Transverse colon (tissue), 4 donors: ENCODE measurements around the gene MED17. TPM values are rescaled to one million over a fixed set of nuclear protein-coding genes. Genes with fewer than 3 reads are reported as not detected.
"Not testable (repeated sequence)": the region's sequence is repeated elsewhere in the genome, so short reads cannot be mapped to it uniquely, and the experiment has no call there.

ENCODE experiments used
- DNase-seq: peaks from one replicate; pipeline ENCODE4 v3.0.0-alpha.2; 2019
- H3K27ac ChIP-seq, 4 donors: fragments of 200-600 bp; sonication (generic); 2 replicates each; pipeline ENCODE4 v1.5.1; 2016 to 2018; ENCODE audit warnings: inconsistent platforms in 4 of 4
- H3K27me3 ChIP-seq: fragments of 200-600 bp; sonication (generic); 2 replicates; pipeline ENCODE4 v1.5.1; 2017; ENCODE audit warnings: inconsistent platforms
- H3K36me3 ChIP-seq, 4 donors: fragments of 200-600 bp; sonication (generic); 2 replicates each; pipeline ENCODE4 v1.5.1; 2017 to 2019; ENCODE audit warnings: inconsistent platforms in 4 of 4
- H3K4me1 ChIP-seq, 4 donors: fragments of 200-600 bp; sonication (generic); 2 replicates each; pipeline ENCODE4 v1.5.1; 2017 to 2020; ENCODE audit warnings: inconsistent platforms in 4 of 4
- H3K4me3 ChIP-seq, 4 donors: fragments of 200-600 bp; sonication (generic); 1 replicate in 1 of 4; 2 replicates in 3 of 4; pipeline versions ENCODE4 v1.5.1 to v1.6.1; 2017 to 2019; ENCODE audit warnings: inconsistent platforms in 4 of 4
- H3K9me3 ChIP-seq, 2 donors: fragments of 200-600 bp; sonication (generic); 2 replicates each; pipeline ENCODE4 v1.5.1; 2017 to 2019; ENCODE audit warnings: inconsistent platforms in 2 of 2
- EP300 ChIP-seq: sonication (generic); formaldehyde crosslinking; IDR thresholded peaks from one replicate; pipeline ENCODE4 v1.6.1; 2017; ENCODE audit warnings: antibody characterized with exemption, low read depth
- POLR2A ChIP-seq: fragments of 450-650 bp; IDR thresholded peaks from one replicate; pipeline ENCODE4 v1.6.1; 2016; ENCODE audit warnings: antibody characterized with exemption, mild to moderate bottlenecking, moderate library complexity
- POLR2AphosphoS5 ChIP-seq, 3 donors: sonication (generic); formaldehyde crosslinking; IDR thresholded peaks; one replicate each; pipeline ENCODE4 v1.6.1; 2016; ENCODE audit warnings: antibody characterized with exemption in 3 of 3
- WGBS, 2 donors: methylation state at CpG; one replicate each; pipeline ENCODE4 v1.1.5; 2018; ENCODE audit warnings: low coverage in 1 of 2; 5-methylcytosine and 5-hydroxymethylcytosine counted together
- in situ Hi-C, 4 donors: fragments of 200-750 bp; cut with MboI; loops; one replicate each; pipeline versions ENCODE4 v1.15.0 to v1.15.1; 2017; ENCODE audit warnings: low sequenced_read_pairs in 3 of 4, low pct_ligation_motif_present in 1 of 4, low pct_unique_long_range_greater_than_20kb in 1 of 4
- intact Hi-C: fragments of 100-400 bp; cut with DNase I; formaldehyde crosslinking; loops from one replicate; pipeline ENCODE4 v1.15.1; 2023; ENCODE audit warnings: low total_unique reads
- total RNA-seq, 4 donors: library from RNA; depleted of rRNA; stranded (reverse); fragments of >200 nt; gene quantifications; one replicate each; pipeline ENCODE4 v1.1.0, GENCODE V29; 2016
- TF ChIP-seq, protein P1 (sequence below), 5 experiments: fragments of 200-600 bp in 3 of 5; fragments of 450-650 bp in 2 of 5; sonication (generic) in 3 of 5; IDR thresholded peaks; 1 replicate in 2 of 5; 2 replicates in 3 of 5; pipeline ENCODE4 v1.5.1; 2016 to 2017; ENCODE audit warnings: antibody characterized with exemption in 5 of 5, inconsistent platforms in 3 of 5, mild to moderate bottlenecking in 2 of 5, moderate library complexity in 1 of 5

MED17 gene
- total RNA-seq, 4 donors from 2014 or later: 17.1 to 29.1 (median 25.1) TPM

DNA sequence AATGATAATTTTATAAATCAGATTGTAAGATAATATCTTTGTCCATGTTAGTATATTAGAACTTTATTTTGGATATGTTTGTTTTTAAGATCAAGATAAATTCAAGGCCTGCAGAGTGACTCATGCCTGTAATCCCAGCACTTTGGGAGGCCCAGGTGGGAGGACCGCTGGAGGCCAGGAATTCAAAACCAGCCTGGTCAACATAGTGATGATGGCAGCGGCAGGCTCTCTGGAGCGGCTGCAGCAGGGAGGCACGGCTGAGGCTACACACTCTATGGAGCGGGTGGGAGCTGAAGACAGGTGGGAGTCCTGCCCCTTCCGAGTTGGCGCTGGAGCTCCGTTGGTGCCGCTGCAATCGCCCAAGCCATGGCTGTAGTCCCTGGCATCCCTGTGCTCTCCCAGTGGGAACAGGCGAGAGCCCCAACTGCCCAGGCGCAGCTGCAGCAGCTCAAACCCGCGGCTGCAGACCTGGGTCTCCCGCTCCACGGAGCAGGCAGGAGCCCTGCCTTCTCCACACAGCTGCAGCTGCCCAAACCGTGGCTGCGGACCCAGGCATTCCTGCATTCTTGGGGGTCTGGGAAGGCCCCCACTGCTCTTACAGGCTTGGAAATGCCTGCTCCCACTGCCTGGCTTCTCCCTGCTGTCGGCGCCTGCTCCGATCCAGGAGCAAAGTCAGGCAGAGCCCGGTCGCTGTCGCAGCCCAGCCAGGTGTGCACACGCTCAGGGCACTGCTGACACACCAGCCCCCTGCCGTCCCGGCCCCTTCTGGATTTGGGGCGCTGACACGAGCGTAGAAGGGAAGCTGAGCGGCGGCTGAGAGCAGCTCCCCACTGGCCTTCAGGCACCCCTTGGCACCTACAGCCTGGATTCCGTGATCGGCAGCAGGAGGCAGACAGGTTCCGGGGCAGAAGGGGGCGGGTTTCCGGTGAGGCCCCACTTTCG is 25.9 kb upstream of the MED17 start:
- in situ Hi-C loops (no loop called here), intact Hi-C loops (no loop called here)
- Histone ChIP-seq H3K36me3 (peaks cover 0 to 82% (median 37%) of the 10 kb centered on the region in 4 donors), H3K9me3 (no peaks in the 10 kb centered on the region), H3K27ac (no peak overlapping the region), H3K4me3 (no peak overlapping the region), H3K4me1 (no peaks in the 10 kb centered on the region), H3K27me3 (no peaks in the 10 kb centered on the region)
- TF ChIP-seq, protein P1, sequence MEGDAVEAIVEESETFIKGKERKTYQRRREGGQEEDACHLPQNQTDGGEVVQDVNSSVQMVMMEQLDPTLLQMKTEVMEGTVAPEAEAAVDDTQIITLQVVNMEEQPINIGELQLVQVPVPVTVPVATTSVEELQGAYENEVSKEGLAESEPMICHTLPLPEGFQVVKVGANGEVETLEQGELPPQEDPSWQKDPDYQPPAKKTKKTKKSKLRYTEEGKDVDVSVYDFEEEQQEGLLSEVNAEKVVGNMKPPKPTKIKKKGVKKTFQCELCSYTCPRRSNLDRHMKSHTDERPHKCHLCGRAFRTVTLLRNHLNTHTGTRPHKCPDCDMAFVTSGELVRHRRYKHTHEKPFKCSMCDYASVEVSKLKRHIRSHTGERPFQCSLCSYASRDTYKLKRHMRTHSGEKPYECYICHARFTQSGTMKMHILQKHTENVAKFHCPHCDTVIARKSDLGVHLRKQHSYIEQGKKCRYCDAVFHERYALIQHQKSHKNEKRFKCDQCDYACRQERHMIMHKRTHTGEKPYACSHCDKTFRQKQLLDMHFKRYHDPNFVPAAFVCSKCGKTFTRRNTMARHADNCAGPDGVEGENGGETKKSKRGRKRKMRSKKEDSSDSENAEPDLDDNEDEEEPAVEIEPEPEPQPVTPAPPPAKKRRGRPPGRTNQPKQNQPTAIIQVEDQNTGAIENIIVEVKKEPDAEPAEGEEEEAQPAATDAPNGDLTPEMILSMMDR (IDR thresholded peaks at IDR 0.05): no peak
- no peak for TF ChIP-seq POLR2AphosphoS5 (IDR thresholded peaks at IDR 0.05)
- no peak for TF ChIP-seq EP300
- no peak for TF ChIP-seq POLR2A
- no peak for DNase-seq
- 98 to 100% methylated on average over 1 to 37 of the region's 38 CpGs for WGBS, 2 donors

- DNase-seq, H3K9me3 ChIP-seq, H3K27ac ChIP-seq, H3K4me1 ChIP-seq, in situ Hi-C loops, H3K4me3 ChIP-seq, intact Hi-C loops, H3K27me3 ChIP-seq: not testable (repeated sequence)
- peaks cover 0 to 75% (median 34%) of the 10 kb centered on the region in 4 donors for H3K36me3 ChIP-seq
- WGBS, 2 donors: 76 to 84% methylated on average over 4 of the region's 4 CpGs
Observed at GRCh38 chr11:93759123-93759522, 25.0 kb upstream of the MED17 start.

- peaks cover 0 to 50% (median 23%) of the 10 kb centered on the region in 4 donors for H3K36me3 ChIP-seq
- in situ Hi-C loops: no loop called here
- no peaks in the 10 kb centered on the region for H3K9me3 ChIP-seq
- no peaks in the 10 kb centered on the region for H3K27me3 ChIP-seq
- H3K4me1 ChIP-seq: peaks cover 0 to 5% (median 0%) of the 10 kb centered on the region in 4 donors
- intact Hi-C loops: no loop called here
- no peak for DNase-seq
- H3K27ac ChIP-seq: no peak overlapping the region
- H3K4me3 ChIP-seq: no peak overlapping the region
- TF ChIP-seq POLR2A: no peak
- TF ChIP-seq EP300: no peak
- no peak for TF ChIP-seq POLR2AphosphoS5 (IDR thresholded peaks at IDR 0.05)
- TF ChIP-seq, protein P1 (IDR thresholded peaks at IDR 0.05): no peak
- WGBS, 2 donors: 94 to 100% methylated on average over 1 of the region's 1 CpG
Observed at GRCh38 chr11:93761910-93762309, 22.2 kb upstream of the MED17 start.

- in situ Hi-C loops: no loop called here
- Histone ChIP-seq H3K9me3 (no peaks in the 10 kb centered on the region), H3K27ac (no peak overlapping the region), H3K27me3 (no peaks in the 10 kb centered on the region), H3K4me1 (peaks cover 0 to 5% (median 0%) of the 10 kb centered on the region in 4 donors), H3K36me3 (peaks cover 0 to 20% (median 9%) of the 10 kb centered on the region in 4 donors), H3K4me3 (no peak overlapping the region)
- DNase-seq: no peak
- WGBS, 2 donors: 40 to 80% methylated on average over 2 of the region's 2 CpGs
- no peak for TF ChIP-seq EP300
- TF ChIP-seq, protein P1 (IDR thresholded peaks at IDR 0.05): no peak
- intact Hi-C loops: no loop called here
Observed at GRCh38 chr11:93765551-93765950, 18.5 kb upstream of the MED17 start.
